H9 (cell line): Measurements from ENCODE around the gene ZNF469. TPM values are rescaled to one million over a fixed set of nuclear protein-coding genes. Genes with fewer than 3 reads are reported as not detected.
"Not testable (repeated sequence)": the region's sequence is repeated elsewhere in the genome, so short reads cannot be mapped to it uniquely, and the experiment has no call there.

Experiments
- DNase-seq: peaks from one replicate; pipeline ENCODE4 v3.0.0-alpha.2; 2017
- H2AFZ ChIP-seq: one replicate; pipeline ENCODE4 v1.6.1; 2013; ENCODE audit warnings: mild to moderate bottlenecking, low read length, control low read depth, moderate library complexity
- H2AK5ac ChIP-seq: 2 replicates; pipeline ENCODE4 v1.6.1; 2013; ENCODE audit warnings: low read length, control low read depth, mixed read lengths; ENCODE audit not compliant: insufficient read length
- H2BK120ac ChIP-seq: one replicate; pipeline ENCODE4 v1.6.1; 2013; ENCODE audit warnings: low read depth, mild to moderate bottlenecking, low read length, control low read depth, inconsistent platforms; ENCODE audit not compliant: poor library complexity, severe bottlenecking
- H2BK12ac ChIP-seq: 2 replicates; pipeline ENCODE4 v1.6.1; 2013; ENCODE audit warnings: low read length, control low read depth, mixed read lengths, low read depth; ENCODE audit not compliant: insufficient read length
- H2BK15ac ChIP-seq: 2 replicates; pipeline ENCODE4 v1.6.1; 2013; ENCODE audit warnings: low read depth, low read length, control low read depth
- H2BK20ac ChIP-seq: one replicate; pipeline ENCODE4 v1.6.1; 2013; ENCODE audit warnings: low read depth, mild to moderate bottlenecking, low read length, control low read depth, inconsistent platforms; ENCODE audit not compliant: poor library complexity, severe bottlenecking
- H2BK5ac ChIP-seq: 2 replicates; pipeline ENCODE4 v1.6.1; 2013; ENCODE audit warnings: low read length, control low read depth, mixed read lengths; ENCODE audit not compliant: insufficient read length
- H3K14ac ChIP-seq: 2 replicates; pipeline ENCODE4 v1.6.1; 2013; ENCODE audit warnings: low read length, control low read depth; ENCODE audit not compliant: insufficient read depth
- H3K18ac ChIP-seq: 2 replicates; pipeline ENCODE4 v1.6.1; 2013; ENCODE audit warnings: low read depth, mild to moderate bottlenecking, mixed read lengths, low read length, control low read depth; ENCODE audit not compliant: insufficient read length
- H3K23ac ChIP-seq: 2 replicates; pipeline ENCODE4 v1.6.1; 2013; ENCODE audit warnings: low read length, control low read depth, mixed read lengths, low read depth; ENCODE audit not compliant: insufficient read length
- H3K23me2 ChIP-seq: 2 replicates; pipeline ENCODE4 v1.6.1; 2013; ENCODE audit warnings: low read depth, mild to moderate bottlenecking, mixed read lengths, low read length, control low read depth; ENCODE audit not compliant: insufficient read length, poor library complexity, severe bottlenecking
- H3K27ac ChIP-seq: 2 replicates; pipeline ENCODE4 v1.5.1; 2013; ENCODE audit warnings: low read length, control low read depth, mixed read lengths, low read depth; ENCODE audit not compliant: insufficient read length
- H3K27me3 ChIP-seq: 2 replicates; pipeline ENCODE4 v1.6.1; 2013; ENCODE audit warnings: low read length, control low read depth, inconsistent platforms; ENCODE audit not compliant: insufficient read depth
- H3K4ac ChIP-seq: 2 replicates; pipeline ENCODE4 v1.6.1; 2013; ENCODE audit warnings: low read depth, mild to moderate bottlenecking, control low read depth, inconsistent platforms, low read length, moderate library complexity
- H3K4me1 ChIP-seq: 2 replicates; pipeline ENCODE4 v1.6.1; 2013; ENCODE audit warnings: low read length, control low read depth, inconsistent platforms; ENCODE audit not compliant: insufficient read depth
- H3K4me2 ChIP-seq: 2 replicates; pipeline ENCODE4 v1.6.1; 2013; ENCODE audit warnings: low read length, control low read depth, mixed read lengths; ENCODE audit not compliant: insufficient read length, insufficient read depth
- H3K56ac ChIP-seq: 2 replicates; pipeline ENCODE4 v1.6.1; 2013; ENCODE audit warnings: low read depth, mild to moderate bottlenecking, mixed read lengths, low read length, control low read depth; ENCODE audit not compliant: insufficient read length
- H3K79me1 ChIP-seq: 2 replicates; pipeline ENCODE4 v1.6.1; 2013; ENCODE audit warnings: low read depth, mild to moderate bottlenecking, moderate library complexity, low read length, control low read depth, inconsistent platforms; ENCODE audit not compliant: insufficient read depth, poor library complexity, severe bottlenecking
- H3K79me2 ChIP-seq: 2 replicates; pipeline ENCODE4 v1.6.1; 2013; ENCODE audit warnings: low read length, control low read depth, inconsistent platforms; ENCODE audit not compliant: insufficient read depth
- H3K9ac ChIP-seq: 2 replicates; pipeline ENCODE4 v1.6.1; 2013; ENCODE audit warnings: low read length, control low read depth, mixed read lengths; ENCODE audit not compliant: insufficient read length; ENCODE audit errors: extremely low read depth
- H3K9me3 ChIP-seq: one replicate; pipeline ENCODE4 v1.6.1; 2013; ENCODE audit warnings: low read depth, low read length, inconsistent platforms; ENCODE audit not compliant: control insufficient read depth
- H3T11ph ChIP-seq: one replicate; pipeline ENCODE4 v1.6.1; 2013; ENCODE audit warnings: mild to moderate bottlenecking, low read length, control low read depth, inconsistent platforms
- H4K20me1 ChIP-seq: one replicate; pipeline ENCODE4 v1.6.1; 2013; ENCODE audit not compliant: control insufficient read depth, insufficient read length, insufficient read depth
- H4K5ac ChIP-seq: 2 replicates; pipeline ENCODE4 v1.6.1; 2013; ENCODE audit warnings: low read depth, mild to moderate bottlenecking, mixed read lengths, low read length, control low read depth; ENCODE audit not compliant: insufficient read length
- H4K8ac ChIP-seq: replicated peaks from 2 replicates; pipeline ENCODE4 v1.6.1; 2013; ENCODE audit warnings: low read length, control low read depth, mixed read lengths, low read depth; ENCODE audit not compliant: insufficient read length
- H4K91ac ChIP-seq: 2 replicates; pipeline ENCODE4 v1.6.1; 2013; ENCODE audit warnings: low read depth, mild to moderate bottlenecking, moderate library complexity, mixed read lengths, low read length, control low read depth; ENCODE audit not compliant: insufficient read length
- H3K27ac Mint-ChIP-seq, 3 experiments: 2 replicates in 2 of 3; 3 replicates in 1 of 3; pipeline ENCODE4 v1.8.0; 2020 to 2021; ENCODE audit warnings: mixed read lengths in 3 of 3, mild to moderate bottlenecking in 1 of 3, moderate library complexity in 1 of 3
- H3K27me3 Mint-ChIP-seq: 2 replicates; pipeline ENCODE4 v1.8.0; 2021; ENCODE audit warnings: low read depth, mild to moderate bottlenecking, moderate library complexity, mixed read lengths
- H3K36me3 Mint-ChIP-seq, 3 experiments: 2 replicates in 2 of 3; 3 replicates in 1 of 3; pipeline ENCODE4 v1.8.0; 2020 to 2021; ENCODE audit warnings: low read depth in 3 of 3, mixed read lengths in 3 of 3; ENCODE audit not compliant: insufficient read depth in 1 of 3
- H3K4me1 Mint-ChIP-seq, 2 experiments: 2 replicates each; pipeline ENCODE4 v1.8.0; 2020; ENCODE audit warnings: mixed read lengths in 2 of 2
- H3K4me3 Mint-ChIP-seq, 2 experiments: 2 replicates in 1 of 2; 3 replicates in 1 of 2; pipeline ENCODE4 v1.8.0; 2020 to 2021; ENCODE audit warnings: mild to moderate bottlenecking in 2 of 2, mixed read lengths in 2 of 2, moderate library complexity in 1 of 2
- H3K9me3 Mint-ChIP-seq, 2 experiments: 2 replicates in 1 of 2; 3 replicates in 1 of 2; pipeline ENCODE4 v1.8.0; 2020; ENCODE audit warnings: mild to moderate bottlenecking in 2 of 2, mixed read lengths in 2 of 2, moderate library complexity in 1 of 2
- WGBS: extraction: QIAGEN DNeasy Blood & Tissue Kit; methylation state at CpG from one replicate; pipeline ENCODE4 v1.1.7; 2013; ENCODE audit warnings: missing lambda C conversion rate, low lambda C conversion rate, mixed read lengths; ENCODE audit not compliant: insufficient read length; ENCODE audit errors: extremely low coverage; 5-methylcytosine and 5-hydroxymethylcytosine counted together
- total RNA-seq: library from RNA; stranded (reverse); gene quantifications from 2 replicates; pipeline ENCODE4 v1.2.1, GENCODE V29; 2021
- TF ChIP-seq, protein P1 (sequence below): fragments of 200-600 bp; sonication (generic); conservative IDR thresholded peaks from 3 replicates; pipeline ENCODE4 v1.8.0; 2021; ENCODE audit warnings: antibody characterized with exemption, mild to moderate bottlenecking

Gene ZNF469
- total RNA-seq, 1 experiment from 2014 or later: 4.4 TPM

DNA sequence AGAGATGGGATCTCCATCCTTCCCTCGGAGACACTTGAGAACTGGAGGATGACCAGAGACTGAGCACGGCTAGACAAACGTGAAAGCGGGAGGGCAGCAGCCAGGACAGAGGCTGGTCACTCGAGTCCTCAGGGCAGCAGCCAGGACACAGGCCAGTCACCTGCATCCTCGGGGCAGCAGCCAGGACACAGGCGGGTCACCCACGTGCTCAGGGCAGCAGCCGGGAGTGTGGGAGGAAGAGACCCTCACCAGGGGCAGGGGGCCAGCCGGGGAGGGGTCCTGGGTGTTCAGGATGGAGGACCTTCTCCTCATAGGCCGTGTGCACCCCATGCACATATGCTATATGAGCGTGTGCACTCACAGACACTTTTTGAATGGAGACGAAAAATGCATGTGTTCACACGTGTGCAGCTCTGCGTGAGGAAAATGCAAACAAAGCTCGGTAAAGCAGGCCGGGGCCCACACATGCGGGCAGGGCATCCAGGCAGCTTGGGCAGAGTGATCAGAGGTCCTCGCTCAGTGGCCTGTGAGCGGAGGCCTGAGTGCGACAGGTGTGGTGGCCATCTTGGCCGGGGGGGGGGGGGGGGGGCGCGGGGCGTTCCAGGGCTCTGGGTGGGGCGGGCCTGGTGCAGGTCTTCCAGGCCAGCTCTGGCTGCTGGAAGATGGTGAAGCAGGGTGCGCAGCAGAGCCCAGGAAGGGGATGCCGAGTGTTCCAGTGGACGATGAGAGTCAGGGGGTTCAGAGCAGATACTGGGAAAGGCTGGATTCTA lies 26.7 kb downstream of the ZNF469 start:
- no peak overlapping the region for H3K56ac ChIP-seq
- Mint-ChIP-seq H3K4me3 (no peak overlapping the region), H3K36me3 (no peaks in the 10 kb centered on the region; a peak in 1 of 7 replicates), H3K9me3 (no peaks in the 10 kb centered on the region), H3K4me1 (peaks cover 0 to 3% of the 10 kb centered on the region in 2 experiments; a peak in 2 of 4 replicates), H3K27ac (no peak overlapping the region; a peak in 2 of 7 replicates), H3K27me3 (no peaks in the 10 kb centered on the region)
- DNase-seq: no peak
- H3K18ac ChIP-seq: no peak overlapping the region
- H3K4me2 ChIP-seq: no peak overlapping the region
- H4K5ac ChIP-seq: no peak overlapping the region
- no peak overlapping the region for H3K27ac ChIP-seq
- no peaks in the 10 kb centered on the region for H3K4me1 ChIP-seq
- no peak overlapping the region for H2BK20ac ChIP-seq
- H3K9ac ChIP-seq: no peak overlapping the region
- no CpG with 5 or more reads among the region's 29 CpGs for WGBS
- no peak overlapping the region for H3K23ac ChIP-seq
- H3K9me3 ChIP-seq: no peaks in the 10 kb centered on the region
- no peaks in the 10 kb centered on the region for H3K27me3 ChIP-seq
- no peak overlapping the region; the same call in 1 of the 2 replicates for H3K14ac ChIP-seq
- no peak overlapping the region for H4K8ac ChIP-seq
- no peak overlapping the region for H2BK12ac ChIP-seq
- H3K23me2 ChIP-seq: no peaks in the 10 kb centered on the region
- no peak overlapping the region for H2AK5ac ChIP-seq
- no peak overlapping the region for H2AFZ ChIP-seq
- no peaks in the 10 kb centered on the region for H3K79me2 ChIP-seq
- TF ChIP-seq, protein P1, sequence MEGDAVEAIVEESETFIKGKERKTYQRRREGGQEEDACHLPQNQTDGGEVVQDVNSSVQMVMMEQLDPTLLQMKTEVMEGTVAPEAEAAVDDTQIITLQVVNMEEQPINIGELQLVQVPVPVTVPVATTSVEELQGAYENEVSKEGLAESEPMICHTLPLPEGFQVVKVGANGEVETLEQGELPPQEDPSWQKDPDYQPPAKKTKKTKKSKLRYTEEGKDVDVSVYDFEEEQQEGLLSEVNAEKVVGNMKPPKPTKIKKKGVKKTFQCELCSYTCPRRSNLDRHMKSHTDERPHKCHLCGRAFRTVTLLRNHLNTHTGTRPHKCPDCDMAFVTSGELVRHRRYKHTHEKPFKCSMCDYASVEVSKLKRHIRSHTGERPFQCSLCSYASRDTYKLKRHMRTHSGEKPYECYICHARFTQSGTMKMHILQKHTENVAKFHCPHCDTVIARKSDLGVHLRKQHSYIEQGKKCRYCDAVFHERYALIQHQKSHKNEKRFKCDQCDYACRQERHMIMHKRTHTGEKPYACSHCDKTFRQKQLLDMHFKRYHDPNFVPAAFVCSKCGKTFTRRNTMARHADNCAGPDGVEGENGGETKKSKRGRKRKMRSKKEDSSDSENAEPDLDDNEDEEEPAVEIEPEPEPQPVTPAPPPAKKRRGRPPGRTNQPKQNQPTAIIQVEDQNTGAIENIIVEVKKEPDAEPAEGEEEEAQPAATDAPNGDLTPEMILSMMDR: no peak
- H3K4ac ChIP-seq: no peak overlapping the region
- H3T11ph ChIP-seq: no peak overlapping the region
- no peak overlapping the region for H2BK15ac ChIP-seq
- H2BK120ac ChIP-seq: no peak overlapping the region
- H2BK5ac ChIP-seq: no peak overlapping the region
- no peaks in the 10 kb centered on the region for H4K20me1 ChIP-seq
- no peak overlapping the region for H4K91ac ChIP-seq
- no peaks in the 10 kb centered on the region for H3K79me1 ChIP-seq

GRCh38 chr16:88410297-88410968 lies 27.7 kb downstream of the ZNF469 start:
- H3K27me3 Mint-ChIP-seq, H3K18ac ChIP-seq, DNase-seq, H4K5ac ChIP-seq, H3K23ac ChIP-seq, H3K79me2 ChIP-seq, H2BK5ac ChIP-seq, H3K27me3 ChIP-seq, H2AK5ac ChIP-seq, H3K14ac ChIP-seq, H3K56ac ChIP-seq, H3T11ph ChIP-seq, H3K4me2 ChIP-seq, H4K20me1 ChIP-seq, H4K91ac ChIP-seq, H2BK15ac ChIP-seq, H3K27ac Mint-ChIP-seq, H3K27ac ChIP-seq, H2BK12ac ChIP-seq, H3K4me3 Mint-ChIP-seq, H3K79me1 ChIP-seq, H3K4ac ChIP-seq, H3K4me1 ChIP-seq, H3K9ac ChIP-seq, H3K23me2 ChIP-seq, H4K8ac ChIP-seq, H3K9me3 ChIP-seq, H3K9me3 Mint-ChIP-seq, H2BK120ac ChIP-seq, H2BK20ac ChIP-seq, H3K36me3 Mint-ChIP-seq, H3K4me1 Mint-ChIP-seq, H2AFZ ChIP-seq: not testable (repeated sequence)
- no CpG with 5 or more reads among the region's 28 CpGs for WGBS
